ENCODE data around the gene AGPS.
A peak's percentile ranks its signal among the peaks of the same experiment; 100 is the strongest.

AGPS gene

DNA sequence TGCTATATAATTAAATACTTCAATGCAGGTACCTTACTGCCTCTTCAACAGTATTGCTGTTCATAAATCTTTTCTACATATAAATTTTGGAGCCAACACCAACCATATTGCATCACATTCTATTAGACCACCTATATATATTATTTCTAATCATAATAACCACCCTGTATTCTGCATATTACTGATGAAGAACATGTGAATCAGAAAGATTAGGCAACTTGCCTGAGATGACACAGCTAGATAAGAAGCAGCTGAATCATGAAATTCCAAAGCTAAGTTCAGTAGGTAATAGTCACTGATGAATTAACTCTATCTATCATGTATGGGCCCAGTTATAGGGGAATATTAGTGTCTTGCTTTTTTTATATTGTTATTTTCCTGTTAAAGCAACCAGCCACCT, 161.8 kb downstream of the AGPS start:
- no peak for DNase-seq

DNA sequence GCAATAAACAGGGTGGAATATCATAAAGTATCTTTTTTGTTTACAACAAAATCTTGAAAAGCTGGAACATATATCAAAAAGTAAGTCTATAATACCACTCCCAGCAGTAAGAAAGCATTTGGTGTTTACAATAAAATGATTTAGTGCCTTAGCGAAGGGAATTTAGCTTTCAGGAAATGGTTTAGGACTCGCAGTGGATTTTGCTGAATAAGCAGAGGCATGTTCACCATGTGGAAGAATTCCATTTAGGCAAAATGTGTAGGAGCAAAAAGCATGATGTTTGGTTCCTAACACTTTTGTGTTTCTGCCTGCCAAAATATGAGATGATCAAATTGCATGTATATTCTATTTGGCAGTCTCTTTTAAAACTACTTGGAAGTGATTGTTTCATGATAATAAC, 163.6 kb downstream of the AGPS start:
- DNase-seq, result no peak

DNA sequence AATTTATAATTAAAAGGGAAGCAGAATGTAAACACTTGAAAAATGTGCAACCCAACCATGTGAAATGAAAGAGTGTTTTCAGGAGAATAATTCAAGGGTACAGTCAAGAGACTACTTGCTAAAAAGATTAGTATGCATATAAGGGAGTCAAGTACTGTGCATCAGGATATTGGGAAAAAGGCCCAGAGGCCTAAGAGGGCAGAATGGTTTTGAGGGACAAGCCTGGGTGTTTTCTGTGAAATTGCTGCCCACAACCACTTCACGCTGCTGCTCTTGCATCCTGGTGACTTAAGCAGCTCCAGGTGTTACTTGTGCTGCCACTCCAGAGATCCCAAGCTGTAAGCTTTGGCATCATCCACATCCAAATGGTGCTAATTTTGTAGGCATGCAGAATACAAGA, 165.2 kb downstream of the AGPS start:
- DNase-seq, result no peak

DNA sequence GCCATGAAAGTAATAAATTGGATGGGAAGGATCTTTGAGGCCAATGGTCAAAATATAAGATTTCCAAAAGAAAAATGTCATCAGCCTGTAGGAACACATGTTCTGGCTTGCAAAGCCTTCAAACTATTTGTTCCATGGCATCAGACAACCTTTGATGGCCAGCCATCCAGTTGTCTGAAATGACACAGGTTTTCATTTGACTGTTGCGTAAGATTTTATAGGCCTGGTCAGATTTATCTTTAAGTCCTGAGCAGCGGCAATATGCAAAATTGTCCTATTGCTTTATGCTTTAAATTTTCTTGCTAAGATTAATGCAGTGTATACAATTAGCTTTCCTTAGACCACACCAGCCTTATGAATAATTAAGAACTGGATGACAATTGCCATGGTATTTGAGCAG, 167.1 kb downstream of the AGPS start:
- DNase-seq, result no peak

DNA sequence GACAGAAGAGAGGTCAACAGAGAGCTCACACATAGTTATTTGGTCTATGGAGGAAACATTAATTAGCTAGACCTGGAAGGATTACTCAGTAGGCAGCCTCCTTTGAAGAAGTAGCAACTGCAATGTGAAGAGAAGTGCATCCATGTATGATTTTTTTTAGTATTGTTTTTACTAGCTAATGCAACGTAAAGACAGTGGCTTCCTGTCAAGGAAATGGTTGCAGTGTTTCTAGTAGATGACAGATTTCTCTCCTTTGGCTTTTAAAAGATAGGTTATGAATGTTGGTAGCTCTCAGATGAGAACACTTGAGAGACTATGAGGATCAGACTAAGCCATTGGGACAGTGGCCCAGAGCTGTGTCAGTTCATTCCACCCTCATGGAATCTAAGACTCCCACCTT, 175.8 kb downstream of the AGPS start:
- DNase-seq, result no peak

DNA sequence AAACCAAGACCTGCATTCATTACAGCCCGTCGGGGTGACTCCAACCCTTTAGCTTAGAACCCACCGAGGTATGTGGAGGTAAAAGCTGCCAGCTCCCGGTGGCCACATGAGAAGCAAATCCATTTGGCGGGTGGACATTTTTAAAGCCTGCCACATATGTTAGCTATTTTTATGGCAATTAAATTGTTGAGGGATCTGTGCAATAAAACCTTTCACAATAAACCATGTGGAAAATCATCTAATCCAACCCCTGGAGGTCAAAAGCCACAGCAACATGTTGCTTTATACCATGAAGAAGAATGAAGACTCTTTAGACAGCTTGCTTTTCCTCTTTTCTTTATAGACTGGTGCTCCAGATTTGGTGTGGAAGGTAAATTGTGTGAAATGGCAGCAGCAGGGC, 176.3 kb downstream of the AGPS start:
- DNase-seq, result no peak

DNA sequence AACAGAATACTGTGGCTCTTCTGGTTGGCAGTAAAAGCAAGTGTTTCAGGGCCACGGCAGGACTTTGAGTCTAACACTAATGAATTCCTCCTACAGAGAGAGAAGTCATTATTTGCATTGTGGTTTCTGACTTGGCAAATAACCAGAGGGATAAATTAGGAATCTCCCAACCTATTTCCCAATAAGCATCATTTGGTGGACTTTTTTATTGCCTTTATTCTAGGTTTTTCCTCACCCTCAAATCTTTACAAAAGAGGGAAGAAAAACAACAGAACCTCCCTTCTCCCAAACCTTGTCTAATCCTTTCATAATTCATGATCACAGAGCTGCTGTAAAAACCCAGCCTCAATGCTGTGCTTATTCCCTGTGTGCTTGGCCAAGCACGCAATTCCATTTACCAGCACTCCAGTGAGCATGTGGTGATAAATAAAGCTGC, 179.7 kb downstream of the AGPS start:
- peak; percentile 37 for DNase-seq

DNA sequence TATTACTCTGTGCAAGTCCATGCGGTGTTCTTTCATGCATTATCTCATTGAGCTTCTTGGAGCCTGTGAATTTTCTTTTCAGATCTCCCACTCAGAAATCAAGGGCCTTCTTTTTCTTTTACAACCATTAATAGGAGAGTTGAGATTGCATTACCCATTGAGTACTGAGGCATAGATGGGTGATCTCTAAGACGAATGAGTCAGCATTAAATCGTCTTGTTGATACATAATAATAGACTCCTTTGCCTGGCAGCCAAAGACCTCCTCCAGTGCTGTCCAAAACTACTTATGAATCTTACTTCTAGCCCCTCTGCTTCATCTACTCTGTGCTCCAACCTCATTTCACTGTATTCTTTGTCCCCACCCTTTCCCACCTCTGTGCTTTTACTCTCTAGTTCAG, 180.5 kb downstream of the AGPS start:
- DNase-seq, result no peak

DNA sequence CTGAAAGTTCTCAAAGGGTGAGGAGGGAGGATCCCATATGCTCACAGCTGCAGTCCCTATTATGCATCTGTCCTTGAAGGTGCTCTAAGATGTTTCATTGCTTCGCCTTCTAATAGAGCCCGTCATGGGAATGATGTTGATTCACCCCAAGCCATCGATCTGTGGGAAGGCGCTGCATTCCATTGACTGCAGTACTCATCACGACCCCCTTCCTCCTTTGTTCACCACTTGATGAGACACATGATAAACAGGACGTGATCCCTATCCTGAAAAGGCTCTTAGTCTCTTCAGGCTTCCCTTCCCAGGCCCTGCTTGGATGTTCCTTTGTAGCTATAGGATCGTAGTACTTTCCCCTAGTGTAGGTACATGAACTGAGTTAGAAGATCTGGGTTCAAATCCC, 181.8 kb downstream of the AGPS start:
- DNase-seq, result no peak

DNA sequence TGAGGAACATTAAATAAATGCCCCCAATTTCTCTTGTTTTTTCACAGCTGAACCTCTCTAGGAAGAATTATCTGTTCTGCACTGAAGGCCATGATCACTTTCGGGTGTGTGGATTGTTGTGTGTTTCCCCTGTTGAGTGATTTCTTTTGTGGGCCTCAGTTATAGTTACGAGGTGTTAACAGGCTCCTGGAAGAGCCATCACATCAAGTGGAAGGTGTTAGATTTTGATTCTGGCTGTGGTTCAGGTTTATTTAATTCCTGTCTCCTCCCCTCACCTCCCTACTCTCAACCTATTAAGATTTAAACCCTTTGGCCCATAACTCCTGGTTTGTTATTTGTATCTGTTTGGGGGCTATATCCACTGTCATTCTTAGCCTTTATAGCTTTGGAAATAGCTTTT, 182.8 kb downstream of the AGPS start:
- DNase-seq, result no peak

DNA sequence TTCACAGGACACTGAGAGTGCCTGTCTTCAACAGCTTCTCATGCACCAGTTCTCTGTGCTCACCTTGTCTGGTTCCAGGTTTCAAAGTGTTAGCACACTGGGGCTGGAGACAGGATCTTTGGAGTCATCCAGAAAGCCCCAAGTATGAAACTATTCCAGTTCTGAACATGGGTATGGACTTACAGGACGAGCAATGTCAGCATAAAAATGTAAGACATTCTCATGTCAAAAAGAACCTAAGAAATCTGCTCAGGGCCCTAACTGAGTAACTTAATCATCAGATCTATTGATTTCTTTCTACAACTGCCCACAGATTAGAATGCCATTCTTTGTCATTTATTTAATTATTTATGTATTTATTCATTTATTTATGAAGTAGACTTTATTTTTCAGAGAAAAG, 184.5 kb downstream of the AGPS start:
- DNase-seq, result no peak

DNA sequence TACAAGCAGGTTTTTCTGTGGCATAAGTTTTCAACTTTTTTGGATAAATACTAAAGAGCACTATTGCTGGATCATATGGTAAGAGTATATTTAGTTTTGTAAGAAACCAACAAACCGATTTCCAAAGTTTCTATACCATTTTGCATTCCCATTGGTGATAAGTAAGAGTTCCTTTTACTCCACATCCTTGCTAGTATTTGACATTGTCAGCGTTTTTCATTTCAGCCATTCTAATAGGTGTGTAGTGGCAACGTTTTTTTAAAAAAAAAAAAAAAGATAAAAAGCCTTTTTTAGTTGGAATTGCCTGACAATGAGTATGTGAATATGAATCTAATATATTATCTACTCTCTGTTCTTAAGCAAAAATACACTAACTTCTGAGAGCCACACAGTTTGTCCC, 185.9 kb downstream of the AGPS start:
- DNase-seq, result no peak

DNA sequence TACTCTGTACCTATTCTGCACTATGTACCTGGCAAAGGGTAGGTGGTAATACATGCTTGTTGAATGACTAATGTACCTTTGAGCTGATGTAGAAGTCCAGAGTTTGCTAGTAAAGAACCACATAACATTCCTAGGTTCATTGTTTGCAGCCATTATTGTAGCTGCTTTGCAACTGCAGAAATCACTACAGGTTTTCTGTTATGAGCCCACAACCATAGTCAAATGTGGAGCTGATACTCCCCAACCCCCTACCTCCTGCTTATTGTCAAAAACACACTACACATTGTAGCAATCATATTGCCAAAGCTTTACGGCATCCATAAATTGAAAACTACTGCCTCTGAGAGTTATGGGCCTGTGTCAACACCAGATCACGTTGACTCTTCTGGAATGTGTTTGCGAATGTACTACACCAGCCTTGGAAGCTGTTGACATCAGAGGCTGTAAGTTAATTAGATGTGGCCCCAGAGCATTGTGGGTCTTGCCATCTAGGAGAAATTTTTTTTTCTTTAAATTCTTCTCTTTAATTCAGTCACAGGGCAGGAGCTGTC, 187.0 kb downstream of the AGPS start:
- DNase-seq, result no peak

DNA sequence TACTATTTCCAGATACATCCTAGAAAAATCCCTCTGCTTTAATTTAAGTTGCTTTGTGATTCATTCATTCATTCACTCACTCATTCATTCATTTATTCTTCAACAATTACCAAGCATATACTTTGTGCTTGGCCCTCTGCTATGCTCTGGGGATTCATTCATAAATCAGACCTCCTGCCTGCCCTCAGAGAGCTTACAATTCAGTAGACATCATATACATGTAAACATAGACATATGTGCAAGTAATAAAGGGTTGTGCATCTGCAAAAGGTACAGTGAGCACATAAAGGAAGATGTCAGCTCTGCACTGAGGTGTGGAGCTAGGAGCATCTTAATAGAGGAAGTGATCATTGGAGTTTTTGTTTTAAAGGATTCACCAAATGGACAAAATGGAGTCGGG, 189.4 kb downstream of the AGPS start:
- DNase-seq, result no peak

DNA sequence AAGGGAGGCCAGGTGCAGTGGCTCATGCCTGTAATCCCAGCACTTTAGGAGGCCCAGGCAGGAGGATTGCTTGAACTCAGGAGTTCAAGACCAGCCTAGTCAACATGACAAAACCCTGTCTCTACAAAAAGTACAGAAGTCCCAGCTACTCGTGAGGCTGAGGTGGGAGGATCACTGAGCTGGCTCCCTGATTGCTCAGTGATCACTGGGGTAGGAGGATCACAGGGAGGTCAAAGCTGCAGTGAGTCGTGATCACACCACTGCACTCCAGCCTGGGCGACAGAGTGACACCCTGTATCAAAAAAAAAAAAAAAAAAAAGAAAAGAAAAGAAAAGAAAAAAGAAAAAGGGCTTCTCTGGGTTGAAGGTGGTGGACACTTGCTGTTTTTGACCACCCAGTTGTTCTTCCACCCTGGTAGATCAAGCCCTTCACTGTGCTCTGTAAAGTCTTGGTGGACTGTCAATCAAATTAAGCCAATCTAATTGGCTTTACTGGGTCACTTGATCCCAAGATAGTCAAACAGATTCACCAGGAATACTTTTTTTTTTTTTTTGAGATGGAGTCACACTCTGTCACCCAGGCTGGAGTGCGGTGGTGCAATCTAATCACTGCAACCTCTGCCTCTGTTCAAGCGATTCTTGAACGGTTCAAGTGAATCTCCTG, 191.6 kb downstream of the AGPS start:
- DNase-seq, result no peak

DNA sequence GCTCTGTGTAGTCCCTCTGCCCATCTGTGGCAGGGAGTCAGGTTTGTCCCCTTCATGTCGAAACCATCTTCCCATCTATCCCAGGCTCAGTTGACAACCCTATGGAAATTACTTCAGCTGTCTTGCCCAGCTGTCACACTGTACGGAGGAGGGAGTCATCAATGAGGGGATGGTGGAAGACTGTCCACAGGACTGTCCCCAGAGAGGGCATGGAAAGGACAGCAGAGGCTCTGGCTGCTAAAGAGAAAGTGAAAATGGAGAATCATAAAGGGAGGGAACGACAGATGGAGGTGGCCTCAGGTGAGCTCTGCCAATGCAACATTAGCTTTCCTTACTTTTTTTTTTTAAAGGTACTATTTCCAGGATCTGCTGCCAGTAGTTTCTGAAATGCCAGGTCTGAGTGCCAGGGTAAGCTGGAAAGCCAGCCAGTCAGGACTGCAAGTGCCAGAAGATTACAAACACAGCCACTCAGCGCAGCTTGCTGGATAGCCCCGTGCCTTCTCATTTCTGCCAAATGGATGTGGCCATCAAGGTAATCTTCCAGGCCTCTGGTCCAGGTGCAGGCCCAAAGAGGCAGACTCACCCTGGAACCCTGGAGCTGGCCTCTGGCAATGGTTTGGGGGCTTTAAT, 192.8 kb downstream of the AGPS start:
- DNase-seq, result no peak

DNA sequence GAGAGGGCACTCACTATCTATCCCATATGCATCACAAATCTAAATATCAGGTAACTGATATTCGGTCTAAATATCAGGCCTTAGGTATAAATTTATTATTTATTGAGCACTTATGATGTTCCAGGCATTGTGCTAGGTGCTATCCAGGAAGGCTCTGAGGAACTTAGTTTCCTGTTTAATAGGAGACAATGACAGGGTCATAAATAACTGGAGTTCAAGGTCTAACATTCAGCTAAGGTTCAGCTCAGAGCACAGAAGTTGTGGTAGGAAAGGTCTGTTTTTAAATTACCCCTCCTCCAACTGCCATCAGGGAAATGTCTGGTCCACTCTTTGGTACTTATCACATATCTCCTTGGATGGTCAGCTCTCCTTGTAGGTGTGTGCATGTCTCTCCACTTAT, 193.6 kb downstream of the AGPS start:
- DNase-seq, result no peak

DNA sequence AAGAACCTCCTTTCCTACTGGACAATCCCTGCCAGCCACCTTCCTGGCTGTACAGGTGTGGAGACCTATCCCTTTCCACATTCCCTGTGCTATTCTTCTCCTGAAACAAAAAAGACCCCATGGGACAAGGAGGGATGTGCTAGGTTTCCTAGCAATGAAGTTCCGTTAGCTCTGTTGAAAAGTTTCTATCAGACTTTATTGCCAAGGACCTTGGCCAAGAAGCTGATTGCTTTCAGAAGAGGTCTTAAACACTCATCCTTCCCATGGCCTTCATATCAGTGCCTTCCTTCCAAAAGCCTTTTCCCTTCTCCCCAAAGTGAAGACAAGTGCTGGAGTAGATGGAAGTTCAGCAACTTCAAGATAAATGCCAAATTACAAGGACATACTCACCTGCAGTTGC, 194.8 kb downstream of the AGPS start:
- DNase-seq, result no peak

DNA sequence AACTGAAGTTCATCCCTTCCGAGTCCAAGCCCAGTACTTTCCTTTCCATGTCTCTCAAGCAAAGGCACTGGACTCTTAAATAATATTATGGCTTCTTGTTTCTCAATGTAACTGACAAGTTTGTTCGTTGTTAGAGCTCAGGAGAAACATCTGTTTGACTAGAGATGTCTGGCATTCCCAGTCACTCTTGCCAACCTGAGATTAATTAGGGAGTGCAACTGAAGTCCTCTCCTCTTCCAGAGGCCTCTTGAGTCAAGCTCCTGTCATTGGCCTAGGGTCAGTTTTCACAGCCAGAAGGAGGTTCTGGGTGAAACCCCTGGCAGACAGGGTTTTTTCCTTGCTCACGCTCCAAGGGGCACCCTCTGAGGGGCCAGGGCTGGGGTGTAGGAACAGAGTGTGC, 196.1 kb downstream of the AGPS start:
- DNase-seq, result no peak

DNA sequence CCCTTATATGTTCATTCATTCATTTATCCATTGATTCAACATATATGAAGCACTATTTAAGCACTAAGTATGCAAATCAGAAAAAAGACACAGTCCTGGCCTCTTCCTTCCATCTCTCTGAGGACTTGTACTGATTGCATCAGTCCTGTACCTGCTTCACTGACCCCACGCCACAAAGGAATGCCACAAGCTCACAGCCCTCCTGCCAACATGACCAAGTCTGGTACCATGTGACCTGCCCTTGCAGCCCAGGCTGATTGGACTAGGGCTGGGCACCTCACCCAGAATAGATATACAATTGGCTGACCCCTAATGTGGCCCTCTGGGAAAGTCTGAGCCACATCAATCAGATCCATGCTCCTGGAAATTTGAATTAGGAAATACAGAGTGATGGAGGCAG, 196.6 kb downstream of the AGPS start:
- DNase-seq, result no peak

DNA sequence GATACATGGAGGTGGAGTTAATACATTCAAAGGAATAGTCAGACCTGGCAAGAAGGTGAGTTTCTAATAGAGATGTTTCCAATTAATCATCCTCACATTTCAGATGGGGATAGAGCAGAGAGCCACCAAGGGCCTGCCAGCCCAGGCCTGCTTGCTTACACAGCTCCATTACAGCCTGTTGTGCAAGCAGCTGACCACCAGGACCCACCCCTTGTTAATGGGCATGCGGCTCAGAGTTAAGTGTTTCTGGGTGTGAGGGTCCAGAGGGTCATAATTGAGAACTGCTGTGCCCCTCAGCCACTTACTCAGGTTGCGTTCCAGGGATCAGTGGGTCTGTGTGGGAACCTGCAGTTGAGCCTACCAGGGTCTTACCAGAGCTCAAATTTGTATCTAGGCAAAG, 199.8 kb downstream of the AGPS start:
- DNase-seq, result no peak

DNA sequence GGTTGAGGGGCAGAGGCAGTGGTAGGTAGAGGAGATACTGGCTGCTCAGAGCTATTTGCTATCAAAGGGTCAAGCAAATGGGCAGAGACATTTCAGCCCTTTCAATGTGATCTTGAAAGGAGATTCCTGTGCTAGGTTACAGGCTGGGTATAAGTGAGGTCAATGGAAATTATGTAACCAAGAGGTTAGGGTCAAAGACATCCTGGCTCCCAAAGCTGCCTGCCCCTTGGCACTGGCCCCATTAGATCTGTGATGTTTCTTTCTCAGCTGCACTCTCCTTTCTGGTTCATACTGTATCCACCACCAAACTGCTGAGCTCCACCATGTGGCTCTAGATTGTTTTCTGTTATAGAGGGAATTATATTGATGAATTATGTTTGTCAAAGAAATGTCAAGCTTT, 200.4 kb downstream of the AGPS start:
- DNase-seq, result no peak

DNA sequence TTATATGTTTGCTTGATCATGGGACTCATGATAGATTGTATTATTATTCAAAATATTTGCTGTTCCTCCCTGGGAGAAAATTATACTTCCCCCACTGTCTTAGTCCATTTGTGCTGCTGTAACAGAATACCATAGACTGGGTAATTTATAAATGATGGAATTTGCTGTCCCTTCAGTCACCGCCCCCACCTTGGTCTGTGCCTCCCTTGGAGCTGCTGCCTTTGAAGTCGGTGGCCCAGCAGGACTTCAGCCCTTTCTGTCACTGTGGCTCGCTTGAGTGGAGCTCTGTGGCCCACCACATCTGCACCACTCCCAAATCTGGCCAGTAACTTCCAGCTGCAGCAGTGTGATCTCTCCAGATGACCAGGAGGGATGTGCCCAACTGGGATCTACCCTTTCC, 200.8 kb downstream of the AGPS start:
- DNase-seq, result no peak

Data from NCI-H1092 (cell line).